ENCODE measurements around the gene PSMB3.
A peak's percentile ranks its signal among the peaks of the same experiment; 100 is the strongest.

The PSMB3 gene

DNA sequence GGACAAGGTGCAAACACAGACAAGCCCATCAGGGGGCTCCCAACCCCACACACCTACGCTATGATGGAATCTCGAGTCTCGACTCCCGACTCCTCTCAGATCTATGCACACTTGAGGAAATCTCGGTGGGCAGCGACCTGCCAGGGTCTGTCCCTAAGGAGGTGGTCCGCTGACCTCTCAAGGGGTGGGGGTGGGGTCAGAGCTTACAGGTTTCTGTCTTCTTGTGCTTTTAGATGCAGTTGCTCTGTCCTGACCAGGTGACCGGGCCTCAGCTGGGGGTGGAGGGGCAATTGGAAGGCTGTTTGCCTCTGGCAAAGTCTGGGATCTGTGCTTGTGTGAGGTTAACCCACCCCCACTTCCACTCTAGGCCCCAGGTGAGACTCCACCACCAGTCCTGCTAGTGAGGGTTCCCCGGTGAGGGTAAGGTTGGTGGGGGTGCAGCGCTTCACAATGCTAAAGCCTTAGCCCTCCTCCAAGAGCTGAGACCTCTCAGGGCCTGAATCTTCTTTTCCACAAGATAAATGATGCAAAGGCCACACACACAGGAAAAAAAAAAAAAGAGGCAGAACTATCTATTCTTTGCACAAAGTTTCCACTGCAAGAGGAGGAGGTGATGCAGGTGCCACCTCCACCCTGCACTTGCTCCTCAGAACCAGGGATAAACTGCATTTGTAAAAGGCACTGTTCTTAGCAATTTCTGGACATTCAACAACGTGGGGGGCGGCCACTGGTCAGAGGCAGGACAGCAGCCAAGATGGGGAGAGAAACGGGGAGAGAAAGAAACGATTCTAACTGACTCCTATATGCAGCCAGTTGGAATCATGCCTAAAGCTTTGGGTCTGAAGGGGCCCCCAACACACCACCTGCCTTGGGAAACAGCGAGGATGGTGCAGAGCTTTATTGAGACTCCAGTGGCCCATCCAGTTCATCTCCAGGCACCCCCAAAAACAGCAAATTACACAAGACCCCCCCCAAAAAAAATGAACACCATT is 18.3 kb upstream of the PSMB3 start:
- DNase-seq = peak in 1 of 2 experiments; percentile 46

DNA sequence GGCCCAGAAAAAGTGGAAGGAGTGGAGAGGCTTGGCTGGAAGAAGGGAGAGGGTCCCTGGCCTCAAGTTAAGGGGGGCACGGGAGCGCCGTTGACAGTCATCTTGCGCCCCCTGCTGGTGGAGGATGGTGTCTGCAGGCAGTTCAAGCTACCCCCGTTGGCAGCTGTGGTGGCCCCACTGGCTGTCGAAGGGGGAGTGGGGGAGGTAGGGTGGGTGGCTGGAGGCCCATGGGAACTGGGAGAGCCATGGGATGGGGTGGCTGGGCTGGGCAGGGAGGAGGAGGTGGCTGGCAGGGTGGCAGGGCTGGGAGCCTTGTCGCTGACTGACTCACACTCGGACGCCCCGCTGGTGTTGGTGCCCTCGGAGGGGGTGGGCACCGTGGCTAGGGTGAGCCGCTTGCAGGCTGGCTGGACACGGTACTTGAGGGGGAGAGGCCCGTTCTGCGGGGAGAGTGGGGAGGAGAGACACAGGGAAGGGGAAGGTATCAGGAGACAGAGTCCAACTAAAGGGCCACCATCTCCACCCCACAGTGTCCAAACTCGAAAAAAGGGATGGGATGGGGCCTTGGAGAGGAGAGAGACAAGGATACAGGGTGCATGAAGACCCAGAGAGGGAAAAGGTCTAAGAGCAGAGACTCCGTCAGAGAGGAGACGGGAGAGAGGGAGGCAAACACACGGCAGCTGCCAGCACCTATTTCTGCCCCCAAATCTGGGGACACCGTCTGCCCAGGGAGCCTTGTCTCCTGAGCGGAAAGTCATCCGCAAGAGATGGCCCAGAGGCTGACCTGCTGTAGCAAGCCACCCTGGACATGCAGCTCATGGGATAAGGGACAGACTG is 17.2 kb upstream of the PSMB3 start:
- DNase-seq = peak in 1 of 2 experiments; percentile 59

- DNase-seq = no peak
Observed at GRCh38 chr17:38738007-38738662, 14.4 kb upstream of the PSMB3 start.

- no peak for DNase-seq
Observed at GRCh38 chr17:38738686-38739085, 13.9 kb upstream of the PSMB3 start.

GRCh38 chr17:38739305-38739704 is 13.2 kb upstream of the PSMB3 start:
- DNase-seq = no peak

GRCh38 chr17:38740044-38740443 is 12.5 kb upstream of the PSMB3 start:
- DNase-seq = no peak

DNA sequence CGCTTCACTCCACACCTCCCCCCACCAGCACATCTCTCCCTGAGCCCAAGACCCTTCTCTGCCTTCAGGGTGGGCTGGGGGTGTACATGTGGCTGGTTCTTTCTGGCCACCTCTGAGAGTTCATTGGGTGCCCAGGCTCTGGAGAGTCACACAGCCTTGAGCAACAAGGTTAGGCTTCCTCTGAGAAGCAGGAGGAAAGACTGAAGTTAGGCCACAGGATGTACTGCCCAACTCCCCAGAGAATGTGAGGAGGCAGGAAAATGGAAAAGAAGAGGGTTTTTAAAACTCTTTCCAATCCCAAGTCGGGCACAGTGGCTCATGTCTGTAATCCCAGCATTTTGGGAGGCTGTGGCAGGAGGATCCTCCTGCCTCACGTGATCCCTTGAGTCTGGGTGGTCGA is 11.7 kb upstream of the PSMB3 start:
- DNase-seq = no peak

DNA sequence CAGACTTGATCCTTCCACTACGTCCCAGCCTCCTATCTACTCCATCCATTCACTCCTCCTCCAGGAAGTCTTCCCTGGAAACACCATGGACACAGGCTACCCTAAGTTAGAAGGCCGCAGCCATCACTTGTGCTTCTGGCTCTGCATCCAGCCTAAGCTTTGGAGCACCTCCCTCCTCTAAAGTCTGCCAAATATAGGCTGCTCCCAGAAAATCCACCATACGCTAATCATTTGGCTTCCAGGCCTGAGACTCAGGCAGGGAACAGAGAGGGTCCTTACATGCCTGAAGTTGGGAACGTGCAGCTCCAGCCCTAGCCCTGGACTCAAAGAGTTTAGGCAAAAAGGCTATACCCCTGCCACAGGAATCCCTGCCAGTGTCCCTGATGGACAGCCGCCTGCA is 11.1 kb upstream of the PSMB3 start:
- DNase-seq = no peak

DNA sequence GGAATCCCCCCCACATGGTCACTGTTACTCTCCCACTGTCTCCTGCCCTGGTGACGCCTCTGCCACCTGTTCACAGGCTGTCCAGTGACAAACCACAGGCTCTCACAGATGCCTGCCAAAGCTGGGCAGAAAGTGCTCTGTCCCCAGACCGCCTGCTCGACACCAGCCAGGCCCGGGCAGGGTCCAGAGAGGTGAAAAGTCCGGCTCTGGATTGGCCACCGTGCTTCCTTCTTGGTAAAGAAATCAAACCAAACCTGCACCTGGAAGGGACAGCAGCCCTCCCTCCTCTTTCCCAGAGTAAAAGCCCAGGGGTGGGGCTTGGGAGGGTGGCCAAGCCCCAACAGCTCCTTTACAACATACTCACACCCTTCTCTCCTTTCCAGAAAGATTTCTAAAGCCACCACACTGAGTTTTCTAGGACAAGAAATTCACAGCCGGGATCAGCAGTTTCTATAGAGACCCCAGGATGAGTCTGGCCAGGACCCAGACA is 10.6 kb upstream of the PSMB3 start:
- DNase-seq = no peak

- DNase-seq = no peak
Observed at GRCh38 chr17:38742411-38743308, 9.9 kb upstream of the PSMB3 start.

DNA sequence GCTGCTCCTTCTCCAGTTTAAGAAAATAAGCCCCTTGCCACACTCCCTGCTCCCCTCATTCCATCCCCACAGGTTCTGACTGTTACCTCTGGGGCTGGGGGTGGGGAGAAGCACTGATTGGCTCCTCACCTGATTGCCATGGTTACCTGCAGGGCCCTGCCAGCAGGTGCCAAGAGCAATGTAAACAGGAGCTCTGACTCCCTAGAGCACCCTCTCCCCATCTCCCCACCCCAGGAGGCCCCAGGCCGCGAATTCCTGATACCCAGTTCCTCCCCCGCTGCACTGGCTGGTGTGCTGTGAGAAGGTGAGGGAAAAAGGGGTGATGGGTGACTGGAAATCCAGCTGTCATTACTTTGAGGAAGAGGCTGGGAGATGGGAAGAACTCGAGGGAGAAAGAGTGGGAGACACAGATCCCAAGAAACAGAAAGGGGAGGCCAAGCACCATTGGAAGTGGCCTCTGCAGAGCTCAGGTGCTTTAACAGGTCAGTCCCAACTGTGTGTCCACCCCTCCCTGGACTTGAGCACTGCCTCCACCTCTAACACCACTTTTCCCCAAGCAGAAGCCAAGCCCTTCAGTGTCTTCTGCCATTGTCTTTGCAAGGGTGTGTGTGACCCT is 8.9 kb upstream of the PSMB3 start:
- peak; percentile 4 to 65 for DNase-seq

DNA sequence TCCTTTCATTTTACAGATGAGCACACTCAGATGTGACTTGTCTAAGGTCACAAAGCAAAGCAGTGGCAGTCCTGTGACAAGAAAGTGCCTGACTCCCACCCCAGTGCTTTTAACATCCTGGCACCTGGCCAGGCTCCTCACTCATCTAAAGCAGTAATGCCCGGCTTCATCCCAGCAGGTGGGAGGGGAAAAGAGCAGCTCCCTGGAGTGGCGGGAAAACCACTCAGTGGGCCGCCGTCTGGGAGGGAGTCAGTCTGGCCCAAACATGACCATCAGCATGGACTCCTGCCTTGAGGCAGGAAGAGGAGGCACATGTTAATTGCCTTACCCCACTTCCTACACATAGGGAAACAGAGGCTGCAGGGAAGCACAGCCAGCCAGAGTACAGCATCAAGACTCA is 7.0 kb upstream of the PSMB3 start:
- no peak for DNase-seq

- no peak for DNase-seq
Observed at GRCh38 chr17:38746004-38746848, 6.3 kb upstream of the PSMB3 start.

DNA sequence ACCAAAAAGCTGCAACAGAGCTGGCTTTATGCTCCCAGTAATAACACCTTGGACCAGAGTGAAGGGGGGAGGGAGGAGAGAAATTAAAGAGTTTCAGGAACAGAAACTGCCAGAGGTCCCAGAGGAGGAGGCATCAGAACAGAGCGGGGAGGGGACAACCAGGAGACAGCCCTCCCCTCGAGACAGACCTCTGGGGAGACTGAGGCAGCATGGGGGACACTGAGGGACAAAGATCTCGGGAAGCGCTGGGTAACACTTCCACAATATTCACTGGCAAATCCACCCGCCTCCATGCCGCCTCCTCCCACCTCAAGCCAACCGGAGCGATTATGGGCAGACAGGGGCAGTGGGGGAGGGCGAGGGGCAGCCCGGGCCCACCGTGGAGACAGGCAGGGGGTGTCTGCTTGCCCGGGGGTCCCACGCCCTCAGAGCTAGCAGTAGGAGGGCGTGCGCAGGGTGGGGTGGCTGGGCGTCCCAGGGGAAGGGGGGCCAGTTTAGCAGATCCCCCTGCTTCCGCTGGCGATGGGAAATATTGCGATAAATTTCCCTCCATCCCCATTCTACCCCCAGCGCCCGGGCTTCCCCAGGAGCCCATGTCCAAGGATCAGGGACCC is 5.6 kb upstream of the PSMB3 start:
- DNase-seq = peak in 1 of 2 experiments; percentile 26

GRCh38 chr17:38747463-38748148 is 4.9 kb upstream of the PSMB3 start:
- peak in 1 of 2 experiments; percentile 72 for DNase-seq

GRCh38 chr17:38748149-38748891 is 4.2 kb upstream of the PSMB3 start, which contains the start of gene PCGF2:
Gene PCGF2 (minus strand): TSS chr17:38748336. CDS start chr17:38740402, 7,934 bp downstream.
- peak; percentile 89 to 96 for DNase-seq

GRCh38 chr17:38748892-38749222 is 3.7 kb upstream of the PSMB3 start:
- DNase-seq = no peak

- DNase-seq = peak; percentile 58 to 87
Observed at GRCh38 chr17:38749223-38750043, 3.1 kb upstream of the PSMB3 start.
